CD4-positive, alpha-beta T cell treated with Interferon gamma for 1 hour (primary cell): ENCODE data around the gene PDLIM7.
A peak's percentile ranks its signal among the peaks of the same experiment; 100 is the strongest.

Source experiments
- DNase-seq: peaks from one replicate; pipeline ENCODE4 v3.0.0-alpha.2; 2020

PDLIM7 gene

GRCh38 chr5:177505075-177505474 is 7.7 kb upstream of the PDLIM7 start:
- no peak for DNase-seq

- DNase-seq: no peak
These were observed 7.0 kb upstream of the PDLIM7 start for GRCh38 chr5:177504086-177505056.

DNA sequence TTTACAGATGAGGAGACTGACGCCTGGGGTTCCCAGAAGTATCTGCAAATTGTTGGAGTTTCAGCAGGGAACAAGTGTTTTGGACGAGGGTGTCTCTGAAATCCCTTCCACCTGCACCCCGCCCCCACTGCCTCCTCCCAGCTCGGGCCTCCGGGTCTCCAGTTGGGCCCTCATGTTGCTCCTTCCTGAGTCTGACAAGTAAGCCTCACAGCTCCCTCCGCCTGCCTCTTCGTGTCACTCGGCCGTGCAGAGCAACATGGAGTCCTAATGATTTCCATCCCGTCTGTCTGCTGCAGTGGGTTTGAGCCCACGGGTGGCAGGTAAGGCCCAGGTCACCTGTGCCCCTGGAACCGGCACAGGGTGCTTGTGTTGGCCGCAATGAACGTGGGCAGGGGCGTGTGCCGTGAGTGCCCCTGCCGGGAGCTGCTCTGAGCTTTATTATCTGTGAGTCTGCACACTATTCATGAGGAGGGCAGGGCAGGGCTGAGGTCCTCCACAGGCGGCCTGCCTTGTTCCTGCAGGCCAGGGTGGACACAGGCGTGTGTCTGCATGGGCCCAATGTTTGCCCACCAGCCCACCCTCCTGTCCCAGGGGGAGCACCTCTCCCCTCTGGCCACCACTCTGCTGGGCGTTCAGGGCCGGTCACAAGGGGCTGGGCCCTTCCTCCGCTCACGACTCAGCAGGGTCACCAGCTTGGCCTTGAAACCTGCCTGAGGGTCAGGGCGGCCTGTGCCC is 6.1 kb upstream of the PDLIM7 start:
- DNase-seq: no peak

DNA sequence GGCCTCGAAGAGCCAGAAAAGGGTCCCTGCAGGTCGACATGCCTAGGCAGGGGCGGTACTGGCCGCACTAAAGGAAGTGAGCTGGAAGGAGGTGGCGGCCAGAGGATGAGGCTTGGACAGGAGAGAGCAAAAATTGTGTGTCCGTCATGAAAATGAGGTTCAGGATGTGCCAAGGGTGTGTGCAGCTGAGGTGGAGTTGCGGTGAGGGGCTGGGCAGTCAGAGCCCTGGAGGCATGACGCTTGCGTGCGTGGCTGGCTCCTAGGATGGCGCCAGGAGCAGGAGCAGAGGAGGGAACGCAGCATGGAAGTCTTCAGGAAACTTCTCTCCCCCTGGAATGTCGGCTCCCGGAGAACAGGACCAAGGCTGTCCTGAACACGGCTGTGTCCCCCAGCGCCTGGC is 5.5 kb upstream of the PDLIM7 start:
- DNase-seq: no peak

DNA sequence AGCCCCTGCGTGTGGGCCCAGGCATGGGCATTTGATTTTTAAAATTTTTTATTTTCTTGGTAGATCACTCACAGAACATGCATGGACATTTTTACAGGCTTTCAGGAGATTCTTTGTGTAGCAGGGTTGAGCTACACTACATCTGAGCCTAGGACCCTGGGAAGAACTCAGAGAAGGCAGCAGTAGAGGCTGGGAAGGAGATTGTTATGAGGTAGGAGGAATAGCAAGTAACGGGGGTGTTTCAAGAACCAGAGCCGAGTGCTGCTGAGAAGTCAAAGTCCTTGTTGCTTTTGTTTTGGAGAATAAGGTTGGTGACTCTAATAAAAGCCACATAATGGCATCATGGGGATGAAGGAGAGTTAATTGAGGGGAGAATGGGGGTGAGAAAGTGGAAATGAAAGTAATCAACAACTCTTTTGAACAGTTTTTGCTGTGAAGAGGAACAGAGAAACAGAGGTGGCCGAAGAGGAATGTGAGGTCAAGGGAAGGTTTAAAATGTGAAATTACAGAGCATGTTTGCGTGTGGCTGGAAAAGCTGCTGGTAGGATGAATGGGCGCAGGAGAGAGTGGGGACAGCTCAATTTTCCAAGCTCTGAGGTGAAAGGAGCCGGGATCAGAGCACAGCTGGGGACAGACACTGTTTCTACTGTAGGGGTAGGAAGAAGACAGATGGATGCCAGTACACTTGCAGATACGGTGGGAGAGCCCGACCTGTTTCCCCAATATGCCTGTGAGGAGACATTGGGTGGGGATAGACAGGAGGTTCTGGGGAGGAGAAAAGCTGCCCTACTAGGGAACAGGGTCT is 4.7 kb upstream of the PDLIM7 start:
- DNase-seq: no peak

DNA sequence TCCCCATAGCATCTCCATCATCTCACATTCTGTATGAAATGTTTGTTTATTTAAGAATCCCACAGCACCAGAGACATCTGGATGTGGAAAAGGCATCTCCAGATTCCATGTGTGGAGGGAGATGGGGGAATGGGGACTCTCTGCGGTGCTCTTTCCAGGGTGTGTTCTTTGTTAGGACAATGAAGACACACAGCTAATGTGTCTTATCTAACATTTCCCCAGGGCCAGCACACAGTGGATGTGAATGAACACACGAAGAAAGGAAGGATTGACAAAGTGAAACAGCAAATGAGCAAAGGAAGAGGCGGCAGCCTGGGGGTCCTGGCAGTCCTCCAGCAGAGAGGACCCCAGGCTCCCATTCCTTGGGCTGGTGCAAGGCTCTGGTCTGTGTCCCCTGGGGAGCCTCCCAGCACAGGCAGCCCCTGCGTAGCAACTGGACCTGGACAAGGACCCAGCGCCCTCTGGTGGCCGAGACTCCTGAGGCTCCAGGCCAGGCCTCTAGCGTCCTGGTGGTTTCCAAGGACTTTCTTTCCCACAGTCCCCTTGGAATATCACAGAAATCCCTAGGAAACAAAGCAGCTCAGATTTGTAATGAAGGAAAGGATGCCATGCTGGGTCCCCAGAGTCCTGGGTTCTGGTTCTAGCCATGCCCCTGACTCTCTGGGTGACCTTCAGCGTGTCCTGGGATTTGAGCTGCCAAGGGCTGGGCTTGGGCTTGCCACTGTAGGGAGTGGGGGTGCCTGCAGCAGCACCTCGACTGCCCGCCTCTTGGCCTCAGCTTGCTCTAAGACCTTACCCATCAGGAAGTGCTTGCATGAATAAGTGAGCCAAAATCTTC is 3.5 kb upstream of the PDLIM7 start:
- DNase-seq: peak; percentile 78

DNA sequence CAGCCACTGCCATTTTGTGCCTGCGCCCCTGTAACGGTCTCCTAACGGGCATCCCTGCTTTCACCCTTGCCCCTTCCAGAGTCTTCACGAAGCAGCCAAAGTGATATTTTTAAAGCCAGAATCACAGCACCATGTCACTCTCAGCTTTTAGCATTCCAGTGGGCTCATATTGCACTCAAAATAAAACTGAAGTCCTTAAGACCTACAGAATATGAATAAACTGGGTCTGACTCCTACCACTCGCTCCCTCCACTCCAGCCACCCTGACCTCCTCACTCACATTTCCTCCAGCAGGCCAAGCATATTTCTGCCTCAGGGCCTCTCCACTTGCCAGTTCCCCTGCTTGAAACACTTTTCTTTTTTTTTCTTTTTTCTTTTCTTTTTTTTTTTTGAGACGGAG is 2.4 kb upstream of the PDLIM7 start:
- DNase-seq: no peak

DNA sequence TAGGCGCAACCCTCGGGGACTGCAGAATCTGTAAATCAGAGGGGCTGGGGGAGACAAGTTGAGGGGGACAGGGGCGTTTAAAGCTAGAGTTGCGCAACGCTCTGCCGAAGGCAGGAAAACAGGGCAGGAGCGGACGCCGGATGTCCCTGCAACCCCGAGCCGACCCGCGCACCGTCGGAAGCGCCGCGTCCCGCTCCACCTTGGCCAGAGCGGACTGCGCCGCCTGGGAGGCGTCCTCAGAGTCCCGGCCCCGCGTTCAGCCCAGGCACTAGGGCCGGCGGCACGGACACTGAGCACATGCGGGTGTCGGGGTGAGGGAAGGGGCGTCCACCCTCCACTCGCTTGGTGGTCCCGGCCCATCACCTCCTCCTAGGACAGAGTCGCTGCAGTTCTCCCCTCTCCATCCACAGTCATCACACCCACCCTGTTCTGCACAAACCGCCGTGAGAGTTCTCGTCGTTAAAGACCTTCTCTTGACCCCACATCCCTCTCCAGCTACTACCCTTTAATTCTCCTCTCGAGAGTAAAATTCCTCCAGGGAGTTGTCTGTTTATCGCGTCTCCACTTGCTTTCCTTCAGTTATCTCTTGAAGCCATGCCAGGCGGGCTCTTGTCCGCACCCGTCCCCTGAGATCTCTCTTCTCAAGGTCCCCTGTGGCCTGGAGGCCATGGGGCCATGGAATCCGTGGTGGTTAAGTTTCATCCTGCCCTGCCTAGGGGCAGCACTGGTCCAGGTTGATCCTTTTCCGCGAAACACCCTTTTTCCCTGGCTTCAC is 796 bp upstream of the PDLIM7 start:
- DNase-seq: no peak

- no peak for DNase-seq
These were observed 595 bp downstream of the PDLIM7 start for GRCh38 chr5:177496727-177497291.

DNA sequence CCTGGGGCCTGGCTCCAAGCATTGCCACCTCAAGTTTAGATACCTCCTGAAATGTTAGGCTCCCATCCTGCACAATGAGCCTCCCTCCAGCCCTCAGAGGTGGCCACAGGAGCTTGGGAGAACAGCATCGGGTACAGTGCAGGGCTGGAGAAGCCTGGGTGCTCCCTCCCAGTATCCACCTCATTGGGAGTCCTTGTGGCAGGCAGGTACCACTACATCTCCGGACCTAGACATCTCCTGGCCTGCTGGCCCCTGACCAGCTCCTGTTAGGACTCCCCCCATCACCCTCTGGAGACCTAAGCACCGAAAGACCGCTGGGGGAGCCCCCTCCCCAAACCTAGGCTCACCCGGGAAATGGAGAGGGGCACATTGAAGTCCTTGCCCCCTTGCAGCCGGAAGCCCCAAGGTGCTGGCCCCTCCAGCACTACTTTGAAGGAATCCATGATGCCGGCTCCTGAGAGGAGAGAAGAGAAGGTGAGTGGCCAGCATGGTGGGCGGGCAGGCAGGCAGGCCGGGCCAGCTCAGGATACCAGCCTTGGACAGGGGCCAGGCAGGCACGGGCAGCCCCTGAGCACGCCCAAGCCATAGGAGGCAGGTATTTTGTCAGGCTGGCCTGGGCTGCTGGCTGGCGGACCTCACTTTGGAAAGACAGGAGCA is 1.2 kb downstream of the PDLIM7 start:
- DNase-seq: no peak

DNA sequence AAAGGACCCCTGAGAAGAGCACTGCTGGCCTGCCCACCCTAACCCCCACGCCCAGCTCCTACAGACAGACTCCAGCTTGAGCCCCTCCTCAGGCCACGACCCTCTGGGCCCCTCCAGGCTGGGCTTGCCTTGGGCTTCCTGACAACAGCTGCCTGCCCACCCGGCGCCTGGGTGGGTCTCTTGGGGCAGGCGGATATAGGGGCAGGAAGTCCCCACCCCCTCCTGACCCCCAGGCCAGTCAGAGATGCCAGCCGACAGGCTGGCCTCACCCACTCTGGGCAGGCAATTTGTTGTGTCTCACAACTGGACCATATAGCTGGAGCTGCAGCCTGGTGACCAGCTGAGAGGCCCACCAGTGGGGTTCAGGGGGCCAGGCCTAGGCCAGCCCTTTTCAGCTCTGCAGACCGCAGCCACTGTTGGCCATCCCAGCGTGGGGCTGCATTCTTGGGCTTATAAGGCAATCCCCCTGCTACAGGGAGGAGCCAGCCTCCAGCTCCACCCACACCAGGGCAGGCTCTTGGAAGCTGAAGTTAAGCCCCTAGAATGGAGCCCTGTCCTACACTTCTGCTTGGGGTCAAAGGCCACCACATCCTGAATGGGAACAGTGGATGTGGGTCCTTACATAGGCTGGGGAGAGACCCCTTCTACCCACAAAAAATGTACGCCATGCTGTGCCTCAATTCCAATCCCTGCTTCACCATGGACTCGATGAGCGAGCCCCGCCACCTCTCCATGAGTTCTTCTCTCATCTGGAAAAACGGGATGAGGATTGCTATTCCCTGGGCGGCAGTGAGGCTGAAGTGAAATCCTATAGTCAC is 2.0 kb downstream of the PDLIM7 start:
- no peak for DNase-seq

- peak; percentile 68 for DNase-seq
These were observed 2.8 kb downstream of the PDLIM7 start for GRCh38 chr5:177494346-177495195.

DNA sequence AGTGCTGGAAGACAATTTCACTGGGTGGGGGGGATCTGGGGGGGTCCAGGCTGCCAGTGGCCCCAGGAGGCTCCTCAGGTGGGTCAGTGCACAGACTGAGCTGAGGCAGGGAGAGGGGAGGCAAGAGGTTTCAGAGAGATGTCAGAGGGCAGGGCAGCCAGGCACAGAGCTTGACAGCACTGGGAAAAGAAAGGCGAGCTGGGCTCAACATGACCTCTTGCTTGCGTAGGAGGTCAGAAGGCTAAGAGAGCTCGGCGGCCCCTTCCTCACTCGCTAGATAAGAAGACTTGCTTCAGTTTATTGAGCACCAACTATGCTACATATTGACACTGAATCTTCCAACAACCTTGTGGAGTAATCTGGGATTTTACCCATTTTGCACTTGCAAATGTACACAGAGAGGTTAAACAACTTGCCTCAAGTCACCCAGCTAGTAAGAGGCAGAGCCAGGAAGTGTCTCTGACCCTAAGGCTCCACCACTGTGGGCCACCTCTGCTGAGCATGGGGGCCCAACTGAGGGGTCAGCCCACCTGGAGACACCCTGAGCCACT is 3.5 kb downstream of the PDLIM7 start:
- DNase-seq: no peak

DNA sequence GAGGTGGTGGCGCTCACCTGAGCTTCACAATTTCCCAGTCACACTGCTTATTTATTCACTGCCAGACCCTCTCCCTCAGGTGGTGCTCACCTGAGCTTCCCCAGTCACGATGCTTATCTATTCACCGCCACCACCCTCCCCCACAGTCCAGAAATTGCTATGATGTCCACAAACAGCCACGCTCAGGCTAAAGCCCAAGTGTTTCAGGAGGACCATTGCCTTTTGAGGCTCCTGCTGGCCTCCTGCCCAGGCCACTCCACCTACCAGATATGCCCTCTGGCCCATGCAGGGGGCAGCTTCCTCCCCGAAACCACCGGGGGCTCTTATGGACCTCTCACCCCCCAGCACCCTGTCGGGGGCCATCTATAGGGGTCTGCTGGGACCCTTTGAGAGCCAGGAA is 4.6 kb downstream of the PDLIM7 start:
- DNase-seq: no peak

GRCh38 chr5:177491983-177492746 is 5.2 kb downstream of the PDLIM7 start:
- DNase-seq: no peak

- no peak for DNase-seq
These were observed 5.9 kb downstream of the PDLIM7 start for GRCh38 chr5:177491429-177491945.

GRCh38 chr5:177490992-177491391 is 6.4 kb downstream of the PDLIM7 start:
- no peak for DNase-seq
